ENCODE measurements around the gene KCNN1.
"Not testable (repeated sequence)": the region's sequence is repeated elsewhere in the genome, so short reads cannot be mapped to it uniquely, and the experiment has no call there.

KCNN1 gene

DNA sequence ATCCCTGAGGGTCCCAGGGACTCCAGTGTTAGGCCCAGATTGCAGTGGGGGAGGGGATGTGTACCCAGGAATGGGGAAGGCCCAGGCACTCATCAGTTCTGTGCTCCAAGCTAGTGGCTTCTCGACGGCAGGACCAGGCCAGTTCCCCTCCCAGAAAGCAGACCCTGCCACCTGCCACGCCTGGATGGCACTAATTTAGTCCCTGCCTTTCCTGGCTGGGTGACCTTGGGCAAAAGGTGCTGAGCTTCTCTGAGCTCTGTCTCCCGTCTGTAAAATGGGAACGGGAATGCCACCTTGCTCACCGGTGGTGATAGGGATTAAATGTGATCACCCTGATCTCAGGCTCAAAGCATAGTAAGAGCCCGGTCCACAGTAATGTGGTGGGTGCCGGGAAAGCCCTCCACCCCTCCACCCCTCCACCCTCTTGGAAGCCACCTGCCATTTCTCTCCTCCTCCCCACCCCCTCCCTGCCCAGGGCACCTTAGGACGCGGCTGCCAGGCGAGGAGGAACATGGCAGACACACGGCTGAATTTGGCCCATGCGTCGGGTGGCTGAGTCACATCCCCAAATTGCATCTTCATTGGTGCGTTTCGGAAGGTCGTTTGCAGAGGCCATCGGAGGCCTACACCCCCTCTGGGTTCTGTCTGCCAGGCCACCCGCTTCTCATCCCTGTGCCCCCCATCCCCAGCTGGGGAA lies 2.3 kb downstream of the KCNN1 start:
- DNase-seq = no peak

DNA sequence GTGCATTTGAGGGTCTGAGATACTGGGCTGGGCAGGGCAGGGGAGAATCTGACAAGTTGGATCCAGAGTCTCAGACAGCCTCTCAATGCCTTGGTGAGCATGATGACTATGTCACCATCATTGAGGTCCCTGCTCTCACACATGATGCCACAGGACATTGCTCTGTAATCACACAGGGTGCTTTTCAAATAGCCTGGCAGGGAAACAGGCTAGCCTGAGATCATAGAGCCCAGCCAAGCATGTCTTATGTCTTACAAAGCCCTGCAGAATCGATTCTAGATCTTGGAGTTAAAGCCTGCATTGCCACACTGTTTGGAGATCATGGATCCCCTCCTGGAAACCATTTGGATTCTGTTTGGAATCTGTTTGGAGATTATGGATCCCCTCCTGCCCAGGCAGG lies 5.3 kb downstream of the KCNN1 start:
- DNase-seq = no peak

DNA sequence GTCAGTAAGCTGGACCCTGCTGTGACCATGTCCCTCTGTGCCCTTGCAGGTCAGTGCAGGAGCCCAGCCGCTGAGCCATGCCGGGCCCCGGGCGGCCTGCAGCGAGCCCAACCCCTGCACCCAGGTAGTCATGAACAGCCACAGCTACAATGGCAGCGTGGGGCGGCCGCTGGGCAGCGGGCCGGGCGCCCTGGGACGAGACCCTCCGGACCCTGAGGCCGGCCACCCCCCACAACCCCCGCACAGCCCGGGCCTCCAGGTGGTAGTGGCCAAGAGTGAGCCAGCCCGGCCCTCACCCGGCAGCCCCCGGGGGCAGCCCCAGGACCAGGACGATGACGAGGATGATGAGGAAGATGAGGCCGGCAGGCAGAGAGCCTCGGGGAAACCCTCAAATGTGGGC lies 6.9 kb downstream of the KCNN1 start:
- DNase-seq = no peak

DNA sequence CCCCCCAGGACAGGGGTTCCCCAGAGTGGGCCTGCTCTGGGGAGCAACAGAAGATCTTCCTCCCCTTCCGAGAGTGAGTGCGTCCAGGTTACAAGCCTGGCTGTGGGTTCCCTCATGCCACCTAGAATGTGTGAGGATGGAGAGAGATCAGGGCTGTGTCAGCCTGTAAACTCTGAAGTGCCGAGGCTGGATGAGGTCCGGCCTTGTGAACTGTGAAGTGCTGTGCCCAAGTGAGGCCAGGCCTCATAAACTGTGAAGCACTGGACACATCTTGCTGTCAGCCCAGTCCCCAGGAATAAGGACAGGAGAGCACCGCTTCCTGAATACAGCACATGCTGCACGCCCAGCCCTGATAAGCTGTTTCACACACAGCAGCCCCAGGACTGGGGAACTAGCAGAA lies 7.6 kb downstream of the KCNN1 start:
- DNase-seq = no peak

DNA sequence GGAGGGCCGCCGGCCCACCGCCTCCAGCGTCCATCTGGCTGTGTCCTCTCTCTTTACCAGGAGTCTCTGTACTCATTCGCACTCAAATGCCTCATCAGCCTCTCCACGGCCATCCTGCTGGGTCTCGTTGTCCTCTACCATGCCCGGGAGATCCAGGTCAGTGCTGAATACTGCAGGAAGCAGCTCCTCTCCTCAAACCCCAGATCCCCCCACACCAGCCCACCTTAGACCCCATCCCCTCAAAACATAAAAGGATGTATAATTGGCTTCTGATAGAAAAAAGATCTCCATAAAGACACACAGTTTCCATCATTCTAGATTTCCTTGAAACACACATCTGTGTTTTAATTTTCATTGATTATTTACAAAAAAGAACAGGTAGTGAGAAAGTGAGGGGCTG lies 8.1 kb downstream of the KCNN1 start:
- no peak for DNase-seq

DNA sequence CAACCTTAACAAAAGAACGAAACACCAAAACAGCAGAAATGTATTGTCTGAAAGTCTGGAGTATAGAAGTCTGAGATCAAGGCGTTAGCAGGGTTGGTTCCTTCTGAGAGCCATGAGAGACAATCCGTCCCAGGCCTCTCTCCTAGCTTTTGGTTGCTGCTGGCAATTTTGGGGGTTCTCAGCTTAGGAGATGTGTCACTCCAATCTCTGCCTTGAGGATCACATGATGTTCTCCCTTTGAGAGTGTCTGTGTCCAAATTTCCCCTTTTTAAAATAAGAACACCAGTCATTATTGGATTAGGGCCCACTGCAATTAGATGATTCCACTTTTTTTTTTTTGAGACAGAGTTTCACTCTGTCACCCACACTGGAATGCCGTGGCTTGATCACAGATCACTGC lies 10.1 kb downstream of the KCNN1 start:
- DNase-seq = no peak

DNA sequence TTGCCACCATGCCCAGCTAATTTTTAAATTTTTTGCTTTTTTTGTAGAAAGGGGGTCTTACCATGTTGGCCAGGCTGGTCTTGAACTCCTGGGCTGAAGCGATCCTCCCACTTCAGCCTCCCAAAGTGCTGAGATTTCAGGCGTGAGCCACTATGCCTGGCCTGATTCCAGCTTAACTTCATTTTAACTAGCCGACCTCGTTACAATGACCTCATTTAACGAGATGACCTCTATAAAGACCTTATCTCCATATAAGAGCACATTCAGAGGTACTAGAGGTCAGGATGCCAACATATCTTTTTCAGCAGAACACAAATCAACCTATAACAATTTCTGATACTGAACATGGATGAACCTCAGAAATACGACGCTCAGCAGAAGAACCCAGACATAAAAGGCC lies 10.6 kb downstream of the KCNN1 start:
- DNase-seq = no peak

DNA sequence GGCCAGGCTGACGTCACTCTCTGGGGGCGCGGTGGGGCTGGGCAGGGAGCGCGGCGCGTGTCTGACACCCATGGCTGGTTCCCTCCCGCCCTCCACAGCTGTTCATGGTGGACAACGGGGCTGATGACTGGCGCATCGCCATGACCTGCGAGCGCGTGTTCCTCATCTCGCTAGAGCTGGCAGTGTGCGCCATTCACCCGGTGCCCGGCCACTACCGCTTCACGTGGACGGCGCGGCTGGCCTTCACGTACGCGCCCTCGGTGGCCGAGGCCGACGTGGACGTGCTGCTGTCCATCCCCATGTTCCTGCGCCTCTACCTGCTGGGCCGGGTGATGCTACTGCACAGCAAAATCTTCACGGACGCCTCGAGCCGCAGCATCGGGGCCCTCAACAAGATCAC lies 14.7 kb downstream of the KCNN1 start:
- DNase-seq = no peak

DNA sequence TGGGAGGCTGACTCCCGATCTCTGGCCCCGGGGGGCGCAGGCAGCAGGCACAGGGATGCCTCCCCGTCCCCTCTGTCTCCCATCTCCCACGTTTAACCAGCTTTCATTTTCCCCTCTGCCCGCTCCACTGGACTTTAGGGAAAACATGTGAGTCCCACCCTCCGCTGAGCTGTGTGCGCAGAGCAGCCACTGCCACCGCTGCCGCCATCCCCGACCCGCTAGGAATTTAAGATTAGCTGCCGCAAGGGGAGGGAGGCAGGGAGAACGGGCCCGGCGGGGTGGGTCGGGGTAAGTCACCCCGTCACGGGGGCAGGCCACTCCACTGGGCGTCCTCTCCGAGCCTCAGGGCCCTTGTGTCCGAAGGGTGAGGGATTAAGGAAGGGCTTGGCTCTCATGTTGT lies 15.5 kb downstream of the KCNN1 start:
- no peak for DNase-seq

DNA sequence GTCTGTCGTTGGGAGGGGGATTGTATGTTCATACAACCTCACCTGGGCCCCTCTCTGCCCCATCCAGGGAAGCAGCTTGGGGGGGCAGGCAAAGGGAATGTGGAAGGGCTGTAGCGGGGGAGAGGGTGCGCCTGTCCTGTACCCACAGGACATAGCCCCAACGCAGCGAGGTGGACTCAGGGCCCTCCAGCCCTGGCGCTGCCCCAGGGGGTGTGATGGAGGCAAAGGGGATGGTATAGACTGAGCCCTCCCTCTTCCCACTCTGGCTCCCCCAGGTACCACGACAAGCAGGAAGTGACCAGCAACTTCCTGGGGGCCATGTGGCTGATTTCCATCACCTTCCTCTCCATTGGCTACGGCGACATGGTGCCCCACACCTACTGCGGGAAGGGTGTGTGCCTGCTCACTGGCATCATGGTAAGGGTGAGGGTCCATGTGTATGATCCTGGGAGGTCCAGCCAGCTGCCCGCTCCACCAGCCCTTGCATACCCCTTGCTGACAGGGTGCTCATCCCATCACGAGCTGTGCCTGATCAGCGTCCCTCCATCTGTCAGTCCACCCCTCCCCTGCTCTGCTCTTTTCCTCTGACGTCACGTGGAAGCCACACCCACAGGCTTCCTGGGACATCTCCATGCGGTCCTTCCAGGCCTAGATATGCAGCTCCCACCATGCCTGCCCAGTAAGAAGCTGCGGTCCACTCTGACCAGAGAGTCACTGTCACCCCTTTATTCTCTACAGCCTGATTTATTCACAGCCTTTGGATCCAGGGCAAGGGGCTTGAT lies 18.3 kb downstream of the KCNN1 start:
- no peak for DNase-seq

DNA sequence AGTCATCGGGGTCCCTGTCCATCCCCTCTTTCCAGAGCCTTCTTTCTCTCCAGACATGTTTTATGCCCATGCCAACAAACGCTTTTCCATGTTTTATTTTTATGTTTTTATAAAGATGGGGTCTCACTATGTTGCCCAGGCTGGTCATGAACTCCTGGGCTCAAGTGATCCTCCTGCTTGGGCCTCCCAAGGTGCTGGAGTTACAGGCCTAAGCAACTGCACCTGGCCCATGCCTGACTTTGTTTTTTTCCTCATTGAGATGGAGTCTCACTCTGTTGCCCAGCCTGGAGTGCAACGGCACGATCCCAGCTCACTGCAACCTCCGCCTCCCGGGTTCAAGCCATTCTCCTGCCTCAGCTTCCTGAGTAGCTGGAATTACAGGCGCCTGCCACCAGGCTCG lies 19.7 kb downstream of the KCNN1 start:
- DNase-seq = not testable (repeated sequence)

DNA sequence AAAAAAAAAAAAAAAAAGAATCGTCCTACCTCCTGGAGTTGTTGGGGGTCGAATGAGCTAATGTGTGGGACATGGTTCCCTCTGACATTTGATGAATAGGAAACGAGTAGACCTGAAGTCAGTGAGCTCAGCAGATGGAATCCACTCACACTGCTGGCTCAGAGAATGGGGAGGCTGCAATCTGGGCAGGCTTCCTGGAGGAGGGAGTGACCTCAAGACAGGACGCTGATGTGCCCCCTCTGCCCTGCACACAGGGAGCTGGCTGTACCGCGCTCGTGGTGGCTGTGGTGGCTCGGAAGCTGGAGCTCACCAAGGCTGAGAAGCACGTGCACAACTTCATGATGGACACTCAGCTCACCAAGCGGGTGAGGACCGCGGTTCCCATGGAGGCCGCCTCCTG lies 21.3 kb downstream of the KCNN1 start:
- no peak for DNase-seq

DNA sequence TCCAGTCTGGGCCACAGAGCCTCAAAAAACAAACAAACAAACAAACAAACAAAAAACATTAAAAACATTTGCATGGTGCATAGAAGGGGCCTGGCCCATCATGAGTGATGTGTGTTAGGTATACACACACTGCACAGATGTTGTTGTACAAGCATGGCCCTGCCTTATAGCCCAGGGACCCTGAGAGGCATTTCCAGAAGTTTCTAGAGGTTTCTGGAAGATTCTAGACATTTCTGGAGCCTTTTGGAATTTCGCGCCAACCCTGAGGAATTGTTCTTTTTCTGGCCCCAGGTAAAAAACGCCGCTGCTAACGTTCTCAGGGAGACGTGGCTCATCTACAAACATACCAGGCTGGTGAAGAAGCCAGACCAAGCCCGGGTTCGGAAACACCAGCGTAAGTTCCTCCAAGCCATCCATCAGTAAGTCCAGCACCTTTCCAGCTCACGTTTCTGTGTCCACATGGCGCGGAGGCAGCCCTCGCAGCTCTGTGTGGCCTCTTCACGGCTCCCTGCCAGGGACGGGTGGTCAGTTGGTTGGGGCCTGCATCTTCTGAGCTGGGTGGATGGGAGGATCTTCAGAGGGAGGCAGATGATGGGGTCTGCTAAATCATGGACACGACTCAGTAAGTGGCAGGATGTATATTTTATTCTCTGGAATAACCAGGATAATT lies 22.7 kb downstream of the KCNN1 start:
- DNase-seq = no peak

DNA sequence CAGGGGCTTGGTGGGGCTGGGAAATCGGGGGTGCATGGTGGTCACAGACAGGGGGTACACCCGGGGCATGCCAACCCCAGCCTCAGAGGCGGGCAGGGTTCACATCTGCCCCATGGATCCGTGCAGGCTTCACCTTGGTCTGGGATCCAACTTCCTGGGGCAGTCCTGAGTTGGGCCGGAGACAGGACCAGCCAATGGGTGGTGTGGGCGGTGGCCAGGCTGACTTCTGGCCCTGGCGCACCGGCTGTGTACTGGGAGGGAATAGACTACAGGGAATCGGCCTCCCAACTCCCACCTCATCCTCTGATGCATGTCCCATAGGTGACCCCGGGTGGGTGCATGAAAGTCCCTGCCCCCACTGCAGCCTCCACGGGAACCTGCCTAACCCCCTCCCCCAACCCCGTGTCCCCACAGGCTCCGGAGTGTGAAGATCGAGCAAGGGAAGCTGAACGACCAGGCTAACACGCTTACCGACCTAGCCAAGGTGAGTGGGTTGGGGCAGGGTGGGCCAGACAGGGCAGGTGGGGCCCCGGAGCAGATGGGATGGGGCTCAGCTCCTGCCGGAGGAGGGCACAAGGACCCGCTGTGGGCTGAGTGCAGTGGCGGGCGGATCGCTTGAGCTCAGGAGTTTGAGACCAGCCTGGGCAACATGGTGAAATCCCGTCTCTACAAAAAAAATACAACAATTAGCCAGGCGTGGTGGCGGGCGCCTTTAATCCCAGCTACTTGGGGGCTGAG lies 26.3 kb downstream of the KCNN1 start:
- no peak for DNase-seq

DNA sequence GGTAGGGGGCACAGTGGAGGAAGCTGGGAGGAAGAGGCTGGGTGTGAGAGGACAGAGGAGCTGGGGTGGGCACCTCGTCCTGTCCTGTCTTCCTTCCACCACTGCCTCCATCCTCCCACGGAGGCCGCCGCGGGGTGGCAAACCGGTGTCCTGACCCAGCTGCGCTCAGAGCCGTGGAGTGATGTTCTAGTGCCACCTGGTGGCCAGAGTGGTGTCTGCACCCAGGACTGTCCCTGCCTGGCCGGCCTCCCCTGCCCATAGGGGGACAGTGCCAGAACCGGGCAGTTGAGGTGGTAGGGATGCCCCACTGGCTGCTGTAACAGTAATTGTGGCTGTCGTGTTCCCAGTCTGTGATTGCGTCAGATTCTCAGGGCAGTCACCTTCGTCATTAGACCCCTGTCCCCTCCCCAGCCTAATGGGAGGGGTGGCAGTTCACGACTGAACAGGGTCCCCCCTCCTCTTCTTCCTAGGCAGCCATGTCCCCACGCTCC lies 30.0 kb downstream of the KCNN1 start:
- peak; percentile 82 for DNase-seq

DNA sequence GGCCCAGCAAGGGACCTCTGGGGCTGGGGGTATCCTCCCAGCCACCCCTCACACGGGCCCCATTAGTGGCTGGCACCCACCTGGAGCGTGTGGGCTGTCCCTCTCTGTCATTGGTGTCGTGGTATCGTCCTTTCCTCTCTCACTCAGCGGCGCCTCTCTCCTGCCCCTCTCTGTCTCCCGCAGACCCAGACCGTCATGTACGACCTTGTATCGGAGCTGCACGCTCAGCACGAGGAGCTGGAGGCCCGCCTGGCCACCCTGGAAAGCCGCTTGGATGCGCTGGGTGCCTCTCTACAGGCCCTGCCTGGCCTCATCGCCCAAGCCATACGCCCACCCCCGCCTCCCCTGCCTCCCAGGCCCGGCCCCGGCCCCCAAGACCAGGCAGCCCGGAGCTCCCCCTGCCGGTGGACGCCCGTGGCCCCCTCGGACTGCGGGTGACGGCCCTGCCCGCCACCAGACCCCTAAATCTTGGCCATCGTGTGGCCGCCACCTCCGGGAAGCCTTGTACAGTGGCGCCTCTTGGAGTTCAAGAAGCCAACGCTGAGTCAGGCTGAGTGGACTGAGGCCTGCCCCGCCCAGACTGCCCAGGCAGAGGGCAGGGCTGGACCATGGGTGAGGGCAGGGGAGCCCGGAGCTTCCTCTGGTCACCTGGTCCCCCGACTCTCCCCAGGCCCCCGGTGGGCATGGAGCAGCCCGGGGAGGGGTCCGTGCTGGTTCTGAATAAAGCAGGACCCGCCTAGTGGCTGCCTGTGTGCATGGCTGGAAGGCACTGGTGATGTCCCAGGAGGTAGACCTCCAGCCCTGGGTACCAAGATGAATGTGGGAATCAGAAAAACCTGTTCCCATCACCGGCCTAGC lies 31.3 kb downstream of the KCNN1 start:
- no peak for DNase-seq

DNA sequence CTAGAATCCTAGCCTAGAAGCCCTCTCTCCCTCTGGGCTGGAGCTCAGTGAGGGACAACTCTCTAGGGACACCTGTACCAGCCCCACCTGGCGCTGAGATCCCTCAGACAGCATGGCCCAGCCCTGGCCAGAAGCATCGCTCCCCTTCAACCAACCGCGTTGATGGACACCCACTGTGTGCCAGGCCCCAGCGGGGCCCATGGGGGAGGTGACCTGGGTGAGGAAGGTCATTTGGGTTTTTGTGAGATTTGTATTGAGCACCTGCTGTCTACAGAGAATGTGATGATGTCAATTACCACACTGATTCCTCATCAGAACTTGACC lies 31.9 kb downstream of the KCNN1 start:
- DNase-seq = no peak

DNA sequence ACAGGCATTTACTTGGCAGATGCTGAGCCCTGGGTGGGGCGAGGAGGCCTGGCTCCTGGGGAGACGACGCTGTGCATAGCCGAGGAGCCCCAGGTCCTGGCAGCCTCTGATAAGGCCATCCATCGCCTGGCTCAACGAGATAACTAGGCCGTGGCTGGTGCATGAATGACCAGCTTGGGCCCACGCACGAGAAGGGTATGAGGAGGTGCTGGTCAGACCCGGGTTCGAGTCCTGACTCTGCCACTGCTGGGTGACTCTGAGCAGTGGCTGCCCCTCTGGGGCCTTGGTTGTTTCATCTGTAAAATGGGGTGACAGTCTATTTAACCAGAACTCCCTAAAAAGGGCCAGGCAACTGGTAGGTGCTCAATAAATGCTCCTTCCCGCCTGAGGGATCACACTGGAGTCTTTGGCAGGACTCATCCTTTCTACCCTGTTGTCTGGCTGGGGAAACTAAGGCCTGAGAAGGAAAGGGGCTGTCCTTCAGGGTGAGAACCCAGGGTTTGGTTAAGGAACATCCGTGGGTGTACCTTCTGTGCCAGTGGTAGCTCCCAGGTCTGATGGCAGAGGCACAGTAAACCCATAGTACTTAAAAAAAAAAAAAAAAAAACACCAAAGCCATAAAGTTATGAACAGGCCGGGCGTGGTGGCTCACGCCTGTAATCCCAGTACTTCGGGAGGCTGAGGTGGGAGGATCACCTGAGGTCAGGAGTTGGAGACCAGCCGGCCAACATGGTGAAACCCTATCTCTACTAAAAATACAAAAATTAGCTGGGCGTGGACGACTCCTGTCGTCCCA lies 33.0 kb downstream of the KCNN1 start:
- no peak for DNase-seq

DNA sequence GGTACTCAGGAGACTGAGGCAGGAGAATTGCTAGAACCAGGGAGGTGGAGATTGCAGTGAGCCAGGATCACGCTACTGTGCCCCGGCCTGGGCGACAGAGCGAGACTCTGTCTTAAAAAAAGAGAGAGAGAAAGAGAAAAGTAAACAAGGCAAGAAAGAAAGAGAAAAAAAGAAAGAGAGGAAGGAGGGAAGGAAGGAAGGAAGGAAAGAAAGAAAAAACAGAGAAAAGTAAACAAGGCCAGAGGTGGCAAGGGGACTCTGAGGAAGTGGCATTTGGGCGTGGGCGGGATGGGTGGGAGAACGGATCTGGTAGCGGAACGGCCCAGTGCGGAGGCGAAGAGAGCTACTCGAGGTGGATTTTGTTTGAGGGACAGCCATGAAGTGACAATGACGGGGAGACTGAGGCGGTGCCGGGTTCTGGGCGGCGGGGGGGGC lies 33.6 kb downstream of the KCNN1 start:
- no peak for DNase-seq

DNA sequence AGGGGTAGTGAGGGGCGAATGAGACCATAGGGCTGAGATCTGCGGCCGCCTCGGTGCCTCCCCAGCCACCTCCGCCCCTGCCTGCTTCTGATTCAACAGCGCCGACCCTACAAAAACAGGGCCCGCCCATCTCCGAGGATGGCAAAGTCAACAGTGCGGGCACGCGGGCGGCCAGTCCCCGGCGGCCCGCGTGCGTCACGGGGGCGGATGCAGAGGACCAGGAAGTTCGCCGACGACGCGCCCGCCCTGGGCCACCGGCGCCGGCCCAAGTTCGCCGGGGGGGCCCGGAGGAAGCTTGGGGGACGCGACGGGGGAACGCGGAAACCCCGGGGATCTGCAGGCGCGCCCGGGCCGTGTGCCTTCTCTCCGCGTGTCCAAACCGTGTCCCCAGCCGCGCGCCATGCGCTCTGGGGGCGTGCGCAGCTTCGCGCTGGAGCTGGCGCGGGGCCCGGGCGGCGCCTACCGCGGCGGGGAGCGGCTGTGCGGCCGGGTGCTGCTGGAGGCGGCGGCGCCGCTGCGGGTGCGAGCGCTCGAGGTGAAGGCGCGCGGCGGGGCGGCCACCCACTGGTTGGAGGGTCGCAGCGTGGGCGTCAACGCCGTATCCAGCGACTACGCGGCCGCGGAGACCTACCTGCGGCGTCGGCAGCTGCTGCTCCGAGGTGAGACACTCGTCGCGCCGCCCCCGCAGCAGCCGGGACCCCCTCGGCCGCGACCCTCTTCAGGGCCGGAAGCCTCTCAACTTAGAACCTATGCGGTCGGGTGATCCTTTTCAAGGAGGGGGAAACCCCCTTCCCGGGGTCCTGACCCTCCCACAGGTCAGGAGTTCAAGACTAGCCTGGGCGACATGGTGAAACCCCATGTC lies 34.2 kb downstream of the KCNN1 start:
- DNase-seq = peak; percentile 94

Data from effector CD4-positive, alpha-beta T cell (primary cell).